WTC11 (cell line): ENCODE results near the gene ETF1. TPM values are rescaled to one million over a fixed set of nuclear protein-coding genes. Genes with fewer than 3 reads are reported as not detected.

ENCODE experiments used
- ATAC-seq: fragments of 200-7000 bp; cut with Tn5 transposase; 2 replicates; pipeline ENCODE4 v1.10.0; 2021; ENCODE audit warnings: mild to moderate bottlenecking, moderate library complexity
- CTCF ChIA-PET: fragments of 300-600 bp; sonication (Branson Sonifier 250); formaldehyde crosslinking; loops from one replicate; lab custom pipeline; 2021; ENCODE audit warnings: antibody characterized with exemption; lab: Charles Lee
- POLR2A ChIA-PET: fragments of 350-600 bp; sonication (Branson Sonifier 250); formaldehyde crosslinking; loops from one replicate; lab custom pipeline; 2021; ENCODE audit warnings: antibody characterized with exemption; lab: Charles Lee
- DNase-seq: peaks from one replicate; pipeline ENCODE4 v3.0.0; 2021; ENCODE audit warnings: low spot score
- H3K27ac Mint-ChIP-seq: 2 replicates; pipeline ENCODE4 v1.8.0; 2021; ENCODE audit warnings: mixed read lengths
- H3K27me3 Mint-ChIP-seq: 2 replicates; pipeline ENCODE4 v1.8.0; 2021; ENCODE audit warnings: low read depth, mild to moderate bottlenecking, moderate library complexity, mixed read lengths
- H3K36me3 Mint-ChIP-seq: 2 replicates; pipeline ENCODE4 v1.8.0; 2021; ENCODE audit warnings: mixed read lengths
- H3K4me1 Mint-ChIP-seq: 2 replicates; pipeline ENCODE4 v1.8.0; 2022; ENCODE audit warnings: mixed read lengths
- H3K4me3 Mint-ChIP-seq: 2 replicates; pipeline ENCODE4 v1.8.0; 2021; ENCODE audit warnings: mild to moderate bottlenecking, moderate library complexity, mixed read lengths
- H3K9me3 Mint-ChIP-seq: 2 replicates; pipeline ENCODE4 v1.8.0; 2021; ENCODE audit warnings: mixed read lengths
- FOXP1 ChIP-seq: sonication (generic); formaldehyde crosslinking; IDR thresholded peaks from 2 replicates; pipeline ENCODE4 v1.8.0; 2022; ENCODE audit warnings: missing genetic modification reagents, mild to moderate bottlenecking, moderate library complexity, borderline replicate concordance
- NR1H2 ChIP-seq: sonication (generic); formaldehyde crosslinking; IDR thresholded peaks from 2 replicates; pipeline ENCODE4 v1.9.0; 2021; ENCODE audit warnings: mild to moderate bottlenecking, moderate library complexity, missing genetic modification reagents
- OVOL2 ChIP-seq: fragments of 250-450 bp; sonication (Bioruptor Pico); IDR thresholded peaks from 2 replicates; pipeline ENCODE4 v1.9.0; 2021; ENCODE audit warnings: mild to moderate bottlenecking, borderline replicate concordance
- TP53 ChIP-seq: sonication (generic); formaldehyde crosslinking; IDR thresholded peaks from 2 replicates; pipeline ENCODE4 v1.8.1; 2023; ENCODE audit warnings: mild to moderate bottlenecking, missing genetic modification reagents
- ZBTB21 ChIP-seq: sonication (generic); formaldehyde crosslinking; IDR thresholded peaks from 2 replicates; pipeline ENCODE4 v1.8.1; 2023; ENCODE audit warnings: mild to moderate bottlenecking, missing genetic modification reagents, borderline replicate concordance
- ZNF219 ChIP-seq: sonication (generic); formaldehyde crosslinking; IDR thresholded peaks from 2 replicates; pipeline ENCODE4 v1.8.0; 2023; ENCODE audit warnings: missing genetic modification reagents, mild to moderate bottlenecking, borderline replicate concordance
- total RNA-seq: library from RNA; stranded (reverse); gene quantifications from 3 replicates; pipeline ENCODE4 v1.2.3, GENCODE V29; 2021
- TF ChIP-seq, protein P1 (sequence below): sonication (generic); formaldehyde crosslinking; IDR thresholded peaks from 2 replicates; pipeline ENCODE4 v1.8.0; 2023; ENCODE audit warnings: missing genetic modification reagents
- TF ChIP-seq, protein P2 (sequence below): sonication (generic); formaldehyde crosslinking; IDR thresholded peaks from 2 replicates; pipeline ENCODE4 v1.8.1; 2023; ENCODE audit warnings: mild to moderate bottlenecking, missing genetic modification reagents, borderline replicate concordance
- TF ChIP-seq, protein P3 (sequence below): sonication (generic); formaldehyde crosslinking; IDR thresholded peaks from 2 replicates; pipeline ENCODE4 v1.8.1; 2023; ENCODE audit warnings: mild to moderate bottlenecking, missing genetic modification reagents
- TF ChIP-seq, protein P4 (sequence below): sonication (generic); formaldehyde crosslinking; IDR thresholded peaks from 2 replicates; pipeline ENCODE4 v1.8.0; 2022; ENCODE audit warnings: mild to moderate bottlenecking, missing genetic modification reagents
- TF ChIP-seq, protein P5 (sequence below): sonication (generic); formaldehyde crosslinking; IDR thresholded peaks from 2 replicates; pipeline ENCODE4 v1.8.1; 2023; ENCODE audit warnings: mild to moderate bottlenecking, missing genetic modification reagents, moderate library complexity
- TF ChIP-seq, protein P6 (sequence below): sonication (generic); formaldehyde crosslinking; IDR thresholded peaks from 2 replicates; pipeline ENCODE4 v1.8.1; 2023; ENCODE audit warnings: mild to moderate bottlenecking, missing genetic modification reagents, moderate library complexity
- TF ChIP-seq, protein P7 (sequence below): sonication (generic); formaldehyde crosslinking; IDR thresholded peaks from 2 replicates; pipeline ENCODE4 v1.8.0; 2023; ENCODE audit warnings: mild to moderate bottlenecking, missing genetic modification reagents

Gene ETF1
- total RNA-seq, 1 experiment from 2014 or later: 137 TPM

DNA sequence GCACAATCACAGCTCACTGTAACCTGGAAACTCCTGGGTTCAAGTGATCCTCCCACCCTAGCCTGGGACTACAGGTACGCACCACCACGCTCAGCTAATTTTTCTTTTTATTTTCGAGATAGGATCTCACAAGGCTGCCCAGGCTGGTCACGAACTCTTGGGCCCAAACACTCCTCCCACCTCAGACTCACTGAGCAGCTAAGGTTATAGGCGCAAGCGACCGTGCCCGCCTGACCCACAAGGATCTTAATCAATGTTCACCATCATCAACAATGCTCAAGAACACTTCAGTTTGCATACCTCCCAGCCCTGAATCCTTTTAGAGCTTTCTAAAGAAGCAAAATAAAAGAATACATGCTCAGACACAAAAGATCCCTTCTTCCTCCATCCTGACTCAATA, 13.2 kb downstream of the ETF1 start:
- Mint-ChIP-seq H3K27me3 (no peaks in the 10 kb centered on the region), H3K4me1 (peaks cover 28% of the 10 kb centered on the region), H3K27ac (peak overlapping the region; percentile 24), H3K4me3 (no peak overlapping the region), H3K36me3 (peaks cover 9% of the 10 kb centered on the region), H3K9me3 (no peaks in the 10 kb centered on the region)
- DNase-seq (no peak), ATAC-seq (no peak)
- no peak for TF ChIP-seq ZBTB21 (CRISPR knock-in tag)
- TF ChIP-seq, protein P1, sequence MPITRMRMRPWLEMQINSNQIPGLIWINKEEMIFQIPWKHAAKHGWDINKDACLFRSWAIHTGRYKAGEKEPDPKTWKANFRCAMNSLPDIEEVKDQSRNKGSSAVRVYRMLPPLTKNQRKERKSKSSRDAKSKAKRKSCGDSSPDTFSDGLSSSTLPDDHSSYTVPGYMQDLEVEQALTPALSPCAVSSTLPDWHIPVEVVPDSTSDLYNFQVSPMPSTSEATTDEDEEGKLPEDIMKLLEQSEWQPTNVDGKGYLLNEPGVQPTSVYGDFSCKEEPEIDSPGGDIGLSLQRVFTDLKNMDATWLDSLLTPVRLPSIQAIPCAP (CRISPR knock-in tag): no peak
- TF ChIP-seq, protein P2, sequence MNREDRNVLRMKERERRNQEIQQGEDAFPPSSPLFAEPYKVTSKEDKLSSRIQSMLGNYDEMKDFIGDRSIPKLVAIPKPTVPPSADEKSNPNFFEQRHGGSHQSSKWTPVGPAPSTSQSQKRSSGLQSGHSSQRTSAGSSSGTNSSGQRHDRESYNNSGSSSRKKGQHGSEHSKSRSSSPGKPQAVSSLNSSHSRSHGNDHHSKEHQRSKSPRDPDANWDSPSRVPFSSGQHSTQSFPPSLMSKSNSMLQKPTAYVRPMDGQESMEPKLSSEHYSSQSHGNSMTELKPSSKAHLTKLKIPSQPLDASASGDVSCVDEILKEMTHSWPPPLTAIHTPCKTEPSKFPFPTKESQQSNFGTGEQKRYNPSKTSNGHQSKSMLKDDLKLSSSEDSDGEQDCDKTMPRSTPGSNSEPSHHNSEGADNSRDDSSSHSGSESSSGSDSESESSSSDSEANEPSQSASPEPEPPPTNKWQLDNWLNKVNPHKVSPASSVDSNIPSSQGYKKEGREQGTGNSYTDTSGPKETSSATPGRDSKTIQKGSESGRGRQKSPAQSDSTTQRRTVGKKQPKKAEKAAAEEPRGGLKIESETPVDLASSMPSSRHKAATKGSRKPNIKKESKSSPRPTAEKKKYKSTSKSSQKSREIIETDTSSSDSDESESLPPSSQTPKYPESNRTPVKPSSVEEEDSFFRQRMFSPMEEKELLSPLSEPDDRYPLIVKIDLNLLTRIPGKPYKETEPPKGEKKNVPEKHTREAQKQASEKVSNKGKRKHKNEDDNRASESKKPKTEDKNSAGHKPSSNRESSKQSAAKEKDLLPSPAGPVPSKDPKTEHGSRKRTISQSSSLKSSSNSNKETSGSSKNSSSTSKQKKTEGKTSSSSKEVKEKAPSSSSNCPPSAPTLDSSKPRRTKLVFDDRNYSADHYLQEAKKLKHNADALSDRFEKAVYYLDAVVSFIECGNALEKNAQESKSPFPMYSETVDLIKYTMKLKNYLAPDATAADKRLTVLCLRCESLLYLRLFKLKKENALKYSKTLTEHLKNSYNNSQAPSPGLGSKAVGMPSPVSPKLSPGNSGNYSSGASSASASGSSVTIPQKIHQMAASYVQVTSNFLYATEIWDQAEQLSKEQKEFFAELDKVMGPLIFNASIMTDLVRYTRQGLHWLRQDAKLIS (CRISPR knock-in tag): no peak
- no peak for TF ChIP-seq FOXP1 (CRISPR knock-in tag)
- TF ChIP-seq TP53 (CRISPR knock-in tag): no peak
- no peak for TF ChIP-seq OVOL2 (CRISPR knock-in tag)
- TF ChIP-seq, protein P3, sequence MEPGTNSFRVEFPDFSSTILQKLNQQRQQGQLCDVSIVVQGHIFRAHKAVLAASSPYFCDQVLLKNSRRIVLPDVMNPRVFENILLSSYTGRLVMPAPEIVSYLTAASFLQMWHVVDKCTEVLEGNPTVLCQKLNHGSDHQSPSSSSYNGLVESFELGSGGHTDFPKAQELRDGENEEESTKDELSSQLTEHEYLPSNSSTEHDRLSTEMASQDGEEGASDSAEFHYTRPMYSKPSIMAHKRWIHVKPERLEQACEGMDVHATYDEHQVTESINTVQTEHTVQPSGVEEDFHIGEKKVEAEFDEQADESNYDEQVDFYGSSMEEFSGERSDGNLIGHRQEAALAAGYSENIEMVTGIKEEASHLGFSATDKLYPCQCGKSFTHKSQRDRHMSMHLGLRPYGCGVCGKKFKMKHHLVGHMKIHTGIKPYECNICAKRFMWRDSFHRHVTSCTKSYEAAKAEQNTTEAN (CRISPR knock-in tag): no peak
- no peak for TF ChIP-seq ZNF219 (CRISPR knock-in tag)
- TF ChIP-seq, protein P4, sequence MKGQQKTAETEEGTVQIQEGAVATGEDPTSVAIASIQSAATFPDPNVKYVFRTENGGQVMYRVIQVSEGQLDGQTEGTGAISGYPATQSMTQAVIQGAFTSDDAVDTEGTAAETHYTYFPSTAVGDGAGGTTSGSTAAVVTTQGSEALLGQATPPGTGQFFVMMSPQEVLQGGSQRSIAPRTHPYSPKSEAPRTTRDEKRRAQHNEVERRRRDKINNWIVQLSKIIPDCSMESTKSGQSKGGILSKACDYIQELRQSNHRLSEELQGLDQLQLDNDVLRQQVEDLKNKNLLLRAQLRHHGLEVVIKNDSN: no peak
- TF ChIP-seq, protein P5, sequence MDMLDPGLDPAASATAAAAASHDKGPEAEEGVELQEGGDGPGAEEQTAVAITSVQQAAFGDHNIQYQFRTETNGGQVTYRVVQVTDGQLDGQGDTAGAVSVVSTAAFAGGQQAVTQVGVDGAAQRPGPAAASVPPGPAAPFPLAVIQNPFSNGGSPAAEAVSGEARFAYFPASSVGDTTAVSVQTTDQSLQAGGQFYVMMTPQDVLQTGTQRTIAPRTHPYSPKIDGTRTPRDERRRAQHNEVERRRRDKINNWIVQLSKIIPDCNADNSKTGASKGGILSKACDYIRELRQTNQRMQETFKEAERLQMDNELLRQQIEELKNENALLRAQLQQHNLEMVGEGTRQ: no peak
- TF ChIP-seq NR1H2 (CRISPR knock-in tag): no peak
- TF ChIP-seq, protein P6, sequence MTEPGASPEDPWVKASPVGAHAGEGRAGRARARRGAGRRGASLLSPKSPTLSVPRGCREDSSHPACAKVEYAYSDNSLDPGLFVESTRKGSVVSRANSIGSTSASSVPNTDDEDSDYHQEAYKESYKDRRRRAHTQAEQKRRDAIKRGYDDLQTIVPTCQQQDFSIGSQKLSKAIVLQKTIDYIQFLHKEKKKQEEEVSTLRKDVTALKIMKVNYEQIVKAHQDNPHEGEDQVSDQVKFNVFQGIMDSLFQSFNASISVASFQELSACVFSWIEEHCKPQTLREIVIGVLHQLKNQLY (CRISPR knock-in tag): no peak
- TF ChIP-seq, protein P7, sequence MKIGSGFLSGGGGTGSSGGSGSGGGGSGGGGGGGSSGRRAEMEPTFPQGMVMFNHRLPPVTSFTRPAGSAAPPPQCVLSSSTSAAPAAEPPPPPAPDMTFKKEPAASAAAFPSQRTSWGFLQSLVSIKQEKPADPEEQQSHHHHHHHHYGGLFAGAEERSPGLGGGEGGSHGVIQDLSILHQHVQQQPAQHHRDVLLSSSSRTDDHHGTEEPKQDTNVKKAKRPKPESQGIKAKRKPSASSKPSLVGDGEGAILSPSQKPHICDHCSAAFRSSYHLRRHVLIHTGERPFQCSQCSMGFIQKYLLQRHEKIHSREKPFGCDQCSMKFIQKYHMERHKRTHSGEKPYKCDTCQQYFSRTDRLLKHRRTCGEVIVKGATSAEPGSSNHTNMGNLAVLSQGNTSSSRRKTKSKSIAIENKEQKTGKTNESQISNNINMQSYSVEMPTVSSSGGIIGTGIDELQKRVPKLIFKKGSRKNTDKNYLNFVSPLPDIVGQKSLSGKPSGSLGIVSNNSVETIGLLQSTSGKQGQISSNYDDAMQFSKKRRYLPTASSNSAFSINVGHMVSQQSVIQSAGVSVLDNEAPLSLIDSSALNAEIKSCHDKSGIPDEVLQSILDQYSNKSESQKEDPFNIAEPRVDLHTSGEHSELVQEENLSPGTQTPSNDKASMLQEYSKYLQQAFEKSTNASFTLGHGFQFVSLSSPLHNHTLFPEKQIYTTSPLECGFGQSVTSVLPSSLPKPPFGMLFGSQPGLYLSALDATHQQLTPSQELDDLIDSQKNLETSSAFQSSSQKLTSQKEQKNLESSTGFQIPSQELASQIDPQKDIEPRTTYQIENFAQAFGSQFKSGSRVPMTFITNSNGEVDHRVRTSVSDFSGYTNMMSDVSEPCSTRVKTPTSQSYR (CRISPR knock-in tag): no peak
- CTCF ChIA-PET: interaction anchor here (1.1 kb wide), 1 partner anchor 26 kb away, joined by 4 read pairs; no protein-coding TSS in a partner anchor
- POLR2A ChIA-PET: interaction anchor here (0.8 to 1.0 kb wide), 2 partner anchors 13 to 25 kb away, joined by 3 read pairs; partner anchors contain the start of gene ETF1
